ENCODE data around the gene RFX7.
"Not testable (repeated sequence)": the region's sequence is repeated elsewhere in the genome, so short reads cannot be mapped to it uniquely, and the experiment has no call there.

RFX7 gene

DNA sequence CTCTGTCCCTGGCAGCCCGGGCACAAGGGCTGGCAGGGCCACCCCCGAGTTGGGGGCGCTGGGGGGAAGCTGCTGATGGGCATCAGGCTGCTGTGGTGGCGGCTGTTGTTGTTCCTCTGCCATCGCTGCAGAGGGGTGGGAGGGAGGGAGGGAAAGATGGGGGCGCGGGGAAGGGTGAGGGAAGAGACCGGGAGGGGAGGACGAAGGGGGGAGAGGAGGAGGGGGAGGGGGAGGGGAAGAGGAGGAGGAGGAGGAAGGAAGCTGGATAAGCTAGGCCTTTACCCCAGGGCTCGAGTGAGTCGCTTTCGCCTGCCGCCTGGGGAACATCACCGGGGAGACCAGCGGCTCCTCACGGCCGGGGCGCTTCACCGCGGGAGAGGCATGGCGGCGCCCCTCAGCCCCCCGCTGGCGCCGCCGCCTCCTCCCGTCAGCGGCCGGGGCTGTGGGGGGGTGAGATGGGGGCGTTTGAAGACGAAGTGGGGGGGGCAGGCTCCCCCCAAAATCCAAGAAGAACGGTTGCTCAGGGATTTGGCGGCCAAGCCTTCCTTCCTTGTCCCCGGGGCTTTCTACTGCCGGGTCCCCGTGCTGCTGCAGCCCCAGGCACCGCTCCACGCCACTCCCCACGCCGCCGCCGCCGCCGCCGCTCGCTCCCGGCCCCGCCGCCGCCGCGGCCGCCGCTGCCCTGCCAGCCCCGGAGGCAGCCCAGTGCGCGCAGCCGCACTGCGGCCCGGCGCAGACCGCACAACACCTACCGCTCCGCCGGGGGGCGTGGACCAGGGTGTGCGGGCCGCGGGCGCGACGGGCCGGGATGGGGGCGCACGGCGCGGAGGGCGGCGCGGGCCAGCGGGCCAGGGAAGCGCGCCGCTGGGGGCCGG is at the start of gene RFX7:
TSS of gene RFX7 (minus strand) at position 717 of the 875 bp plus-strand sequence. CDS start at position 123, 594 bp downstream.
- no peak for DNase-seq

DNA sequence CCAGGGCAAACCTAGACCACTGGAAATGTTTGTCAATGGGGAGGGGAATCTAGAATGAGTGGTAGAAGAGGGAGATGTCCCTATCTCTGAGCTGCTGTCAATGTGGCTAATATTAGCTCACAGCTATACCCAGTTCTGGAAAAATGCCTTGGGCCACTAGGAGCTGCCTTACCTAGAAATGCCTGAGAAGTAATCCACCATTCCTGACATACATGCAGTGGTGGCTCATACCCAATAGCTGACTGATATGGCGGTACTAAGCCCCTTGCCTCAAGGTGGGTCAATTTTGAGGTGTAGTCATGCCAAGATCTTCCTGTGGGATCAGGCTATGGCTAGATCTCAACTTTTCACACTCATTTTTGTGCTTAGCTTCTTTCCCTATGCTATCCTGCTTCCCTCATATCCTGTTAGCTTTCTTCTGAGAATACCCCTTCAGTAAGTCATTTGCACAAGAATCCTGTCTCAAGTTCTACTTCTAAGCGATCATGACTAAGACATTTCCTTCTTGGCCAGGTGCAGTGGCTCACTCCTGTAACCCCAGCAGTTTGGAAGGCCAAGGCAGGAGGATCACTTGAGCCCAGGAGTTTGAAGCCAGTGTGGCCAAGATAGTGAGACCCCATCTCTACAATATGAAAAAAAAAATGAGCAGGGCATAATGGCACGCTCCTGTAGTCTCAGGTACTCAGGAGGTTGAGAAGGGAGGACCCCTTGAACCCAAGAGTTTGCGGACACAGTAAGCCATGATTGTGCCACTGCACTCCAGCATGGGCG is 49.1 kb upstream of the RFX7 start:
- DNase-seq: no peak

DNA sequence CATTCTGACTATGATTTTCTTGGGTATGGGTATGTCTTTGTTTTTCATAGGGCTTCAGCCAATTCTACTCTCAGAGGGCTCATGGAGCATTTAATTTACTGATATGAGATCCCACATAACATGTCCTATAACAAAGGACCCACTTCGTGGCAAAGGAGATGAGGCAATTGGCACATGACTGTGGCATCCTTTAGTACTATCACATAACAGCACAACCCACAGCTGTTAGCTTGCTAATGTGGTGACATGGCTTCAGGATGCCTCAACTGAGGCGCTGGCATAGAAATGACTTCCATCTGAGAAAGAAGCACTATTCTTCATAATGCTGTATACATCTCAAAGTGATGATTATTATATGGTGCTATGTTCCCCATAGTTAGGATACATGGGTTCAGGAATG is 48.1 kb upstream of the RFX7 start:
- DNase-seq: no peak

DNA sequence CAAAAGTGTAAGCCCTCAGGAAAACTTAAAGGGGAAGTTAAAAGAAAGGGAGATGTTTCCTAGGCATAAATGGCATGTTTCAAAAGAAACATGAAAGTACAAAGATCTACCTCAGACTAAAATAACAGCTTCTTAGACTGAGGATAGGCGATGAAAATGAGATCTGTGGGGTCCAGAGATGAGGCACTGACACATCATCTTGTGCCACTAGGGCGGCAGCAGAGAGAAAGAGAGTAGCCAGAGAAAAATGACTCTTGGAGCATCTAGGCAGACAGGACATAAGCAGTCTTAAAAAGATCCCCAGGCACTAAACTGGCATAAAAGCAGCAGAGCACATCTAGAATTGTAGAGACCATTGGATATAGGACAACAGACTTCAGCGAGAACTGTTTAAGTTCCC is 42.5 kb upstream of the RFX7 start:
- no peak for DNase-seq

DNA sequence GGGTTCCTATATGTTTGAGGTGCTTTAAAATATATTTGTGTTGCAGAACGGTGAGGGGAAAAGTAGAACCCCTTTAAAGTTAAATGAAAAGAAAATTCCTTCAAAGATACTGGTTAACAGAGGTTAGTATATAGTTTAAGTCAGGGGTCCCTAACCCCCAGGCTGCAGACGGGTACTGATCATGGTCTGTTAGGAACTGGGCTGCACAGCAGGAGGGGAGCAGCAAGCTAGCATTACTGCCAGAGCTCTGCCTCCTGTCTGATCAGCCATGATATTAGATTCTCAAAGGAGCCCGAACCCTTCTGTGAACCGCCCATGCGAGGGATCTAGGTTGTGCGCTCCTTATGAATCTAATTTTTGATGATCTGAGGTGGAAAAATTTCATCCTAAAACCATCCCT is 37.5 kb upstream of the RFX7 start:
- no peak for DNase-seq

DNA sequence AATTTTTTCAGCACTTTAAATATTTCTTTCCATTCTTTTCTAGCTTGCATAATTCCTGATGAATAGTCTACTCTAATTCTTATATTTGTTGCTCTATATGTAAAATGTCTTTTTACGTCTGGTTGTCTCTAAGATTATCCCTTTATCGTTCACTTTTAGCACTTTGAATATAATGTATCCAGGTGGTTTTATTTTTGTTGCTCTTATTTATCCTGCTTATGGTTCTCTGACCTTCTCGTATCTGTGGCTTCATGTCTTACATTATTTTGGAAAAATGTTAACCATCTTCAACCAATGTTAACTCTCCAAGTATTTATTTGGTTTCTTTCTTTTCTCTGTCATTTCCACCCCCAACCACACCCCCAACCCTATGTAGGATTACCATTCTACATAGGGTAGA is 30.0 kb upstream of the RFX7 start:
- DNase-seq: no peak

DNA sequence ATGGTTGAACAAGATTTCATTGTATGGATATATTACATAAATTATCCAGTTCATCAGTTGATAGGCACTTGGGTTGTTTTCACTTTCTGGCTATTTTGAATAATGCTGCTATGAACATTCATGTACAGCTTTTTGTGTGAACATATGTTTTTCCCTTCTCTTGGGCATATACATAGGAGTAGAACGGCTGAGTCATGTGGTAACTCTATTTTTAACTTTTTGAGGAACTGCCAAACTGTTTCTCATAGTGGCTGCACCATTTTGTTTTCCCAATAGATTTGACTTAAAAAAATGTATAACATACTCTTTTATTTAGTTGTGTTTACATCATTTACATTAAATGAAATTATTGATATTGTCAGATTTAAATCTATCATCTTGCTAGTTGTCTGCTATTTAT is 28.8 kb upstream of the RFX7 start:
- no peak for DNase-seq

DNA sequence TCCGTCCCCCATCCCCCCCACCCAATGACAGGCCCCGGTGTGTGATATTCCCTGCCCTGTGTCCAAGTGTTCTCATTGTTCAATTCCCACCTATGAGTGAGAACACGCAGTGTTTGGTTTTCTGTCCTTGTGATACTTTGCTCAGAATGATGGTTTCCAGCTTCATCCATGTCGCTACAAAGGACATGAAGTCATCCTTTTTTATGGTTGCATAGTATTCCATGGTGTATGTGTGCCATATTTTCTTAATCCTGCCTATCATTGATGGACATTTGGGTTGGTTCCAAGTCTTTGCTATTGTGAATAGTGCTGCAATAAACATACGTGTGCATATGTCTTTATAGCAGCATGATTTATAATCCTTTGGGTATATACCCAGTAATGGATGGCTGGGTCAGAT is 22.8 kb upstream of the RFX7 start:
- not testable (repeated sequence) for DNase-seq

DNA sequence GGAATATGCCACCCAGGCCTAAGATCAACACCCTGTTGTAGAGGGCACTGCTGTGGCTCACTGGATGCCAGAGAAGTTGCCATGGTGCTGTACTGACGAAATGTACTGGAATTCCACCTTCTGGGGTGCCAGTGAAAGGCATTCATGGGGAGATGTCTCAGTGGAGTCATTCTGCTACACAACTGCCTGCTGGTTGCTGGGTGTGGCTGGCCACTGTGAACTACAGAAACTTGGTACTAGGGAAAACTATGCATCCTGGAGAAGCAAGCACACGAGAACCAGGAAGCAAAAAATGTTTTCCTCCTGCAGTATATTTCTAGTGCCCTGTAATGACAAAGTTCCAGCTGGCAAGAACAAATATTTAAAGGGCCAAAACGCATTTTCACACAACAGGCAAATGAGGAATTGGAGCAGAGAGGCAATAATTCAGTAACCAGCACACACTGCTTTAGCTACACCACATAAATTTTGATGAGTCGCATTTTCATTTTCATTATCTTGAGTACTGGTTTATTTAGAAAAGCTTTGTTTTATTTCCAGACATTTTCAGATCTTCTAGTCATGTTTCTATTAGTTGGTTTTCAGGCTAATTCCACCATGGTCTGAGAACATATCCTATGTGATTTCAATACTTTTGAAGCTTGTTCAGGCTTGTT is 18.3 kb upstream of the RFX7 start:
- no peak for DNase-seq

DNA sequence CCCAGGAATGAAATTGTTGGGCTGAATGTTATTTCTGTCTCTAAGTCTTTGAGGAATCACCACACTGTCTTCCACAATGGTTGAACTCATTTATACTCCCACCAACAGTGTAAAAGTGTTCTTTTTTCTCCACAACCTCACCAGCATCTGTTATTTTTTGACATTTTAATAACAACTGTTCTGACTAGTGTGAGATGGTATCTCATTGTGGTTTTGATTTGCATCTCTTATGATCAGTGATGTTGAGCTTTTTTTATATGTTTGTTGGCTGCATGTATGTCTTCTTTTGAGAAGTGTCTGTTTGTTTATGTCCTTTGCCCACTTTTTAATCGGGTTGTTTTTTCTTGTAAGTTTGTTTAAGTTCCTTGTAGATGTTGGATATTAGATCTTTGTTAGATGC is 13.6 kb upstream of the RFX7 start:
- DNase-seq: not testable (repeated sequence)

DNA sequence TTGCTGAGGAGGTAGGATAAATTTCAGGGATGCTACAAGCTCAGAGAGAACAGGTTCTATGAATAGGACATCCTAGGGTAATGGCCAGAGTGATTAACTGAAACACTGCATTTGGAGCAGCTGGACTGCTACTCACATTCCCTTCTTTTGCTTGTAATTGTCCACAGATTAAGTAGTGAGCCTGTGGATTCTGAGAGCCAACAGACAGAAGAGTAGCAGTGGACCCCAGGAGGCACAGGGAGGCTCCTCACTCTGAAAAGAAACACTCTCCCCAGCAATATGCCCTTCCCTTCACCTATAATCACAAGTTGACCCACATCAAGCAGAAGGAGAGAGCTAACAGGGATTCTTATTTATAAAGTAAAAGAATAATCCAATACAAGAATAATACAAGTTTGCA is 10.6 kb upstream of the RFX7 start:
- no peak for DNase-seq

DNA sequence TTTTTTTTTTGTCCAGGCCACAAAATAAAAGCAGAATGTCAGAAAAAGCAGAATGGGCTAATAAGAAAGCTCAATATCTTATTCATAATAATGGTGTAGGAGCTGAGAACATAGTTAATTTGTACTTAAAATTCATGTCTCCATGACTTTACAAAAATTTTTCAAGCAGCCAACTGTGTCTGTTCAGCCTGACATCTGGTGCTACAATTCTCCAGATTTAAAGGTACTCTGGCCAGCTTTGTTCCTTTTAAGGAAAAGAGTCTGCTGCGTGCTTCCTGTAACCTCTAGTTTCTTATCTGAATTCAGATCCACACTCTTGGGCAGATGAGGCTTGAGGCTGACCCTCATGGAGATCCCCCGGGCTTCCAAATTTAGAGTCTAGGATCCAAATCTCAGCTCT is 8.7 kb upstream of the RFX7 start:
- DNase-seq: no peak

DNA sequence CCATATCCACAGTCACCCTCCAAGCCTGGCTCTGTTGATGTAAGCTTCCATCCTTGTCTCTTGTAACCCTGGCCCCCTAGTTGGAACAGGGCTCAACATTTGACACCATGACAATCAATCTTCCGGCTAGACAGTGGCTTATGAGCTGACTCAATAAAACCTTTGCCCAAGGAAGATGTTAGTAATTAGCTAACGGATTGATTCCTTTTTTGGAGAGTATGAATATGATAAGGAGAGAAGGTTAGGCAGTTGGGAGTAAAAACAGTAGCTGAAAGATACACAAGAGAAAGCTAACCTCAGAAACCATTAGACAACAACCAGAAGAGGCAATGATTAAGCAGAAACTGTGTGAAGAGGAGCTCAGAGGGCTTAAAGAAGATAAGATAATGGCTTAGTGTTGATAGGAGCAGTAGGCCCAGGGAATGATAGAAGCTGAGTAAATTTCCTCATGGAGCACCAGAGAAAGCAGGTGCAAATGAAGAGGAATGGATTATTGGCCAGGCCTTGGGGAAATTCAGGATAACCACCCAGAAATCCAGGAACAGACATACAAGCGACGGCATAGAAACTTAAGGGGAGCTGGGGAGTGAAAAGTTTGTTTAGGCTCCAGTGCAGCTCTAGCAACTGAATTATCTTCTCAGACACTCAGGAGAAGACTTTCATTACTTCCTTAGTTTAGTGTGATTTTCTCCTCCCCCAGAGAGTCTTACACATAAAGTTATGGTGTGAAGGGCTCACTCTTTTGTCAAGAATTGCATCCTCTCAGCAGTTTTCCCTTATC is 7.8 kb upstream of the RFX7 start:
- no peak for DNase-seq

DNA sequence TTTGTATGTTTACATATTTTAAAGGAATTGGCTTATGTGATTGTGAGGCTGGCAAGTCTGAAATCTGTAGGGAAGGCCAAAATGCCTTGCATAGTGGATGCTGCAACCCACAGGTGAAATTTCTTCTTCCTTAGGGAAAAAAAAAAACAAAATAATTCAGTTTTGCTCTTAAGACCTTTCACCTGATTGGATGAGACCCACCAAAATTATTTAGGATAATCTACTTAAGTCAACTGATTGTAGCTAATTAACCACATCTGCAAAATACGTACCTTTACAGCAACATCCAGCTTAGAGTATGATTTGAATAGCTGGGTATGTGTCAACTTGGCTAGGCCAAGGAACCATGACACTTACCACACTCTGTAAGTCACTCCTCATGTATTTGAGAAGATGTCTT is 6.9 kb upstream of the RFX7 start:
- DNase-seq: no peak

DNA sequence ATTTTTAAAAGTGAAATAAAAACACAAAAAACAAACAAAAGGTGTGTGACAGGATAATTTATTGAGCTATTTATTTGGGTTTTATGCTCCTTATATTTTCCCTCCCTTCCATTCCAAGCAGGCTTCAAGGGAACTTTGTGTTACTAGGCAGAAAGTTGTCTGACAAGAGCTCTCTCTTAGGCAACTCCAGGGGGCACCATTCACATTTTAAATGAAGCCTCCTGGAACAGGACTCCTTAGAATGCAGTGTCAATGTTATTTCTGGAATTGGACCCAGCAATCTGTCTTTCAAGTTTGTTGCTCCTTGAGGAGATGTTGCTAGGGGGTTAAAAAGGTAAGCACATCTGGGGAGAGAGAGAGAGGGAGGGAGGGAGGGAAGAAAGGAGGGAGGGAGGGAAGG is 5.4 kb upstream of the RFX7 start:
- DNase-seq: no peak

DNA sequence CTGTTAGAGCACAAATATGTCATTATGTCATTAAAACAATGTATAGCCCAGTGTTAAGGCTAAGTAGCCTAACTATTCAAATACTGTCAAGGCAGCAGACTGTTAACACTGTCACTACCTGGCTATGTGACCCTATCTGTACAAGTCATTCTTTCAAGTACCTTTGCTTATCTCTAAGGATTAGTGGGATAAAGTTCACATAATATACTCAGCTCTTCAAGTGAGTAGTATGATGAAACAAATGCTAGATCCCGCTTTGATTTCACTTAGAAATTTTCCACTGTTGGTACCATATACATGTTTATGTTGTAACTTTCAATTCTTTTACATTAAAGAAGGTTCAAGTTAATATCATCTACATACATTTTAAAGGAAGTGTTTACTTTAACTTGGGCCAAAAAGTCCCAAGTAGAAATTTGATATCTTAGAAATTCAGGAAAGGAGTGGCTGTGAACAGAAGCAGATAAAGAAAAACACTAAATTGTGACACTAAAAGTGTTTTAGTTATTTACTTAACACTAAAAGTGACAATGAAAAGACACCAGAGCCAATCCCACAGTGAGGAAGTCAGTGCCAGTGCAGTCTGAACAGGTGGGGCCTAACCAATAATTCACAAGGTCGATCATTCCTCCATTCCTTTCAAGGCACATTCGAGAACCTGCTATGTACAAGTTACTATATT is 4.8 kb upstream of the RFX7 start:
- no peak for DNase-seq

DNA sequence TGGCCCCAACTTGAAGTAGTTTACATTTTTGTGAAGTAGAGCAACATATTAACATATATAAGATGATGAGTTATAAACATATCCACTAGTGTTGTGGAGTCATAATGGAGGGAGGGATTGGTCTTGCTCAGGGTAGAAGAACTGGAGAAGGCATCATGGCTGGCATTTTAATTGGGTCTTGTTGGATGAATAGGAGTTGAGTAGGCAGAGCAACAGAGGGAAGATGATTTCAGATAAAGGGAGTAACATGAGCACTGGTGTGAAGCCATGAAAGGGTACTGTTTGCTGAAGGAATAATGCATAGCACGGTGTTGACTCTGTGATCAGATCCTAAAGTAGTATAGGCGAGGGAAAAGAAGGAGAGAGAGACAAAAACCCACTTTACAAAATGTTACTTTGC is 3.6 kb upstream of the RFX7 start:
- no peak for DNase-seq

DNA sequence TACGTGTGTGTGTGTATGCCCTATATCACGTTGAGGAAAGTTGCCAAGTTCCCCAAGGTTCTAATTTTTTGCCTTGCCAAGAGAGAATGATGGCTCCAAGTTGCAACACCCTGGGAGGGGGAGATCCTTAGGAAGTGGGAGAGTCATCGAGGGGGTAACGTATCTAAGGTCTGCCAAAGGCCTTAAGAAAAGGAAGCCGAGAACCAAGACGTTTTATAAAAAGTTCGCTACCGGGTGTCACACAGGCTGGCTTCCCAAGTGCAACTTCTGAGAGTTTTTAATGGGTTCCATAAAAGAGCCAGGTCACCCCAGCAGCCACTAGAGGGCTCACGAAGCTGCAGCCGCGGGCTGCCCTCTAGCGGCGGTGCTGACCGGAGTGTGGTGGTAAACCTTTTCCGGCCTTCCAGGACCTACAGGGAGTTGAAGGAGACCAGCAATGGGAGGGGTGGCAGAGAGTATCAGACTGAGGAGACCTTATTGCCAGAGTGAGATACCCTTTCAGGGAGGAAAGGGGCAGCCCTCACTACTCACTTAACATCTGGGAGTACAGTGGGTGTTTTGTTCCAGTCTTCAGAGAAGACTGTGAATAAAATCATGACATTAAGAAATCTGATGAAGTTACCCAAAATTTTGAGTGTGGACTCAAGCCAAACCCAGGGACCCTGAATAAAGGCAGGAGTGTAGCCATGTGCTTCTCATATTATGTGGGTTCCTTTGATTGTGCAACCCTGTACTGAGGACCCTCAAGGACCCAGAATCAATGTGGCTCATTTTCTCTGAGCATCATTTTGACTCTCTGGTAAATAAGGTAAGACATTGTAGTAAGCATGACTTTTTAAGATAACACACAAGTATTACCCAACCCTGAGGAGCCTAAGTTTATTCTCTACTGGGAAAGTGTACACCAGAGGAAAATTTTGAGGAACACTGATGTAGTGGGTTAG is 2.5 kb upstream of the RFX7 start:
- no peak for DNase-seq

DNA sequence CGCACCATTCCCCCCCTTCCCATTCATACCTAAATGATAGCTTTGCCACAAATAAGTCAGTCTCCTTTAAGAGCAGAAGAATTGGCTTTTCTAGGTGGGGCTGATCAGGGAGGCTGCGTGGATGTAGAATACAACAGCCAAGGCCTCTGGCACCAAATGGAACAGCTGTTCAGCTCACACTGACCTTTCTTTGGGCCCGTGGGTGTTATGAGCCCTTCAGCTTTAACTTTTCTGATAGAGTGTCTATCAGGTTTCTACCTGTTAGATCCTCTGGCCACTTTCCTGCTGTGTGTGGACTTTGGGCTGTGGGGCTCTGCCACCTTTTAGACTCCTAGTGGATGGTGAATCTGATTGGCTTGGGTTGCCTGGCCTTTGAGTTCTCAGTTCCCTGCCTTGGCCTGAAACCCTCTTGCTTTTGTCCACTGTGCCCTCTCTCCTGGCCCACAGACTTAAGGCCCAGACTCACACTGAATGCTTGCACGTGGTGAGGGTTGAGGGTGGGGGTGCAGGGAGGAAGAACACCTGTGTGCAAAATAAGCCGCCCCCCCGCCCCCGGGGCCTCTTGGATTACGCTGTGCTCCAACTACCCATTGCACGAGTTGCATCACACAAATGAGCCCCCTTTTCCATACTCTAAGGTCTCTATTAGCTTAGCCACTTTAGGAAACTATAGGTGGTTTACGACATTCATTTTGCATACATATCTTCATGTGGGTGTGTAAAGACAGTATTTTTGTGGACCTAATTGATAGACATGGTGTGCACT is 1.3 kb upstream of the RFX7 start:
- DNase-seq: no peak

All from cortex of kidney (tissue), 1 donor.